PC-9 (cell line): ENCODE results near the gene HIVEP2. TPM values are rescaled to one million over a fixed set of nuclear protein-coding genes. Genes with fewer than 3 reads are reported as not detected.
A peak's percentile ranks its signal among the peaks of the same experiment; 100 is the strongest.

Experiments
- BruUV-seq: library from RNA; stranded (reverse); fragments of 400-500 nt; replicated peaks from 2 replicates; lab custom pipeline; 2021; lab: Mats Ljungman, UMichigan
- CTCF ChIA-PET: fragments of 300-600 bp; sonication (Branson Sonifier 250); formaldehyde crosslinking; loops from one replicate; lab custom pipeline; 2022; ENCODE audit warnings: antibody characterized with exemption; lab: Charles Lee
- POLR2A ChIA-PET: fragments of 300-600 bp; sonication (Branson Sonifier 250); formaldehyde crosslinking; loops from one replicate; lab custom pipeline; 2022; ENCODE audit warnings: antibody characterized with exemption; ENCODE audit not compliant: unreplicated experiment; lab: Charles Lee
- DNase-seq, 2 experiments: peaks; one replicate each; pipeline versions ENCODE4 v3.0.0 to v3.0.0-alpha.2; 2015 to 2022; ENCODE audit warnings: mixed read lengths in 1 of 2
- H2AFZ ChIP-seq: fragments of 200-600 bp; sonication (generic); 2 replicates; pipeline ENCODE4 v1.8.1; 2017; ENCODE audit warnings: antibody characterized with exemption
- H3F3A ChIP-seq: fragments of 200-600 bp; sonication (generic); 2 replicates; pipeline ENCODE4 v1.8.1; 2017; ENCODE audit warnings: antibody characterized with exemption, mild to moderate bottlenecking, low read depth; ENCODE audit not compliant: insufficient read depth
- H3K27ac ChIP-seq: fragments of 200-600 bp; sonication (generic); 2 replicates; pipeline ENCODE4 v1.6.1; 2016; ENCODE audit warnings: mixed run types
- H3K27me3 ChIP-seq: fragments of 200-600 bp; sonication (generic); 2 replicates; pipeline ENCODE4 v1.6.1; 2016; ENCODE audit warnings: low read depth, mixed run types; ENCODE audit not compliant: insufficient read depth
- H3K36me3 ChIP-seq: fragments of 200-600 bp; sonication (generic); 2 replicates; pipeline ENCODE4 v1.6.1; 2016; ENCODE audit warnings: low read depth, mixed run types
- H3K4me1 ChIP-seq: fragments of 200-600 bp; sonication (generic); replicated peaks from 2 replicates; pipeline ENCODE4 v1.6.1; 2016; ENCODE audit warnings: mixed run types; ENCODE audit not compliant: insufficient read depth
- H3K4me2 ChIP-seq: fragments of 200-600 bp; sonication (generic); 2 replicates; pipeline ENCODE4 v1.6.1; 2017; ENCODE audit warnings: mixed run types
- H3K4me3 ChIP-seq: fragments of 200-600 bp; sonication (generic); 2 replicates; pipeline ENCODE4 v1.6.1; 2016; ENCODE audit warnings: mixed run types
- H3K79me2 ChIP-seq: fragments of 200-600 bp; sonication (generic); 2 replicates; pipeline ENCODE4 v1.6.1; 2017; ENCODE audit warnings: low read depth, mixed run types
- H3K9me2 ChIP-seq: fragments of 200-600 bp; sonication (generic); 2 replicates; pipeline ENCODE4 v1.8.1; 2017; ENCODE audit warnings: mild to moderate bottlenecking; ENCODE audit not compliant: insufficient read depth
- H3K9me3 ChIP-seq: fragments of 200-600 bp; sonication (generic); 2 replicates; pipeline ENCODE4 v1.8.1; 2016; ENCODE audit warnings: low read depth; ENCODE audit not compliant: insufficient read depth
- H4K20me1 ChIP-seq: fragments of 200-600 bp; sonication (generic); 2 replicates; pipeline ENCODE4 v1.8.1; 2017; ENCODE audit not compliant: insufficient read depth
- EZH2 ChIP-seq: fragments of 200-600 bp; sonication (generic); IDR thresholded peaks from 2 replicates; pipeline ENCODE4 v1.8.0; 2017; ENCODE audit warnings: antibody characterized with exemption, low read depth
- intact Hi-C: fragments of 100-400 bp; cut with micrococcal nuclease; formaldehyde crosslinking; loops from one replicate; pipeline ENCODE4 v1.10.0; 2022; ENCODE audit not compliant: unreplicated experiment
- total RNA-seq: library from RNA; stranded (reverse); gene quantifications from 2 replicates; pipeline ENCODE4 v1.2.3, GENCODE V29; 2021
- TF ChIP-seq, protein P1 (sequence below): fragments of 200-600 bp; sonication (generic); conservative IDR thresholded peaks from 2 replicates; pipeline ENCODE4 v1.6.1; 2017; ENCODE audit warnings: mixed run types, antibody characterized with exemption, mild to moderate bottlenecking, moderate library complexity

HIVEP2 gene
- total RNA-seq, 1 experiment from 2014 or later: 10.3 TPM

DNA sequence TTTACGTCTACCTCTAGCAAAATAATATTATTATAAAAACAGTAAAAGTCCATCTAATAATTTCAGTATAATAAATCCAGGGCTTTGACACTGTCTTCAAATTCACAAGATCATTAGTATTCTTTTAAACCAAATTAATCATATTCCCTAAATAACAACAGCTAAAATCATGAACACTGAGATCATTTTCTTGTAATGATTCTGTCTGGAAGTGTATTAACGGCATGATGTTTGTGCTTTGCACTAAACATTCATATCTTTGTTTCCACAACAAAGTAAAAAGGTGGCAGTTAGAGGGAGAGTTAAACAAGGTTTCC lies 18.8 kb downstream of the HIVEP2 start:
- CTCF ChIA-PET: interaction anchor here (0.6 kb wide), 1 partner anchor 301 kb away, joined by 7 read pairs; no protein-coding TSS in a partner anchor
- no peak for DNase-seq

DNA sequence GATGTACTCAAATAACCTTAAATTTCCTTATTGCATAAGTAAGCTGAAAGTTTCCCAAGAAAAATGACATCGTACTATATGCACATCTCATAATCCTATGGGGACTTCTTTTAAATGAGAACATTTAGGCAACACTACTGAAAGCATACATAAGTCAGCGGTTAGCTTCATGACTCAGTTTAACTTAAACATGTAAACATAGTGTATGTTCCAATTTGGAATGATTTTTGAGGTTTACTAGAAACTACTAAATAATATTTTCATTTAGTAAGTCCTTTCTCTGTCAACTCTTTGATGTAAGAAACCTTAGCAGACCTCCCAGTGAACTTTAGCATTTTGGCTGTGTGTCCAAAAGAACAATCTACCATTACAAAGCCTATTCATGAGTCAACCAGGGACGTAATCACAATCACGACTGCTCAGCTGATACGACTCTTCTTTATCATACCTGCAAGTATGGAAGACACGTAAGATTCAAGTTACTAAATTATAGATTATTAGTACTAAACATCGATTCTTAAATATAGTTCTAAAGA lies 19.3 kb downstream of the HIVEP2 start:
- no TSS peak for BruUV-seq
- Histone ChIP-seq H3K27ac (no peak overlapping the region), H3K9me2 (no peaks in the 10 kb centered on the region), H3F3A (no peaks in the 10 kb centered on the region), H2AFZ (no peak overlapping the region), H3K4me3 (no peak overlapping the region), H3K36me3 (no peaks in the 10 kb centered on the region), H4K20me1 (no peaks in the 10 kb centered on the region), H3K9me3 (no peaks in the 10 kb centered on the region), H3K79me2 (peaks cover 17% of the 10 kb centered on the region), H3K4me2 (no peak overlapping the region), H3K27me3 (no peaks in the 10 kb centered on the region), H3K4me1 (peaks cover 10% of the 10 kb centered on the region; the same call in 1 of the 2 replicates)
- POLR2A ChIA-PET: interaction anchor here (0.7 kb wide), 1 partner anchor 33 kb away, joined by 7 read pairs; no protein-coding TSS in a partner anchor
- CTCF ChIA-PET: interaction anchor here (0.6 kb wide), 1 partner anchor 301 kb away, joined by 7 read pairs; no protein-coding TSS in a partner anchor
- no peak for DNase-seq
- TF ChIP-seq EZH2: no peak
- TF ChIP-seq, protein P1, sequence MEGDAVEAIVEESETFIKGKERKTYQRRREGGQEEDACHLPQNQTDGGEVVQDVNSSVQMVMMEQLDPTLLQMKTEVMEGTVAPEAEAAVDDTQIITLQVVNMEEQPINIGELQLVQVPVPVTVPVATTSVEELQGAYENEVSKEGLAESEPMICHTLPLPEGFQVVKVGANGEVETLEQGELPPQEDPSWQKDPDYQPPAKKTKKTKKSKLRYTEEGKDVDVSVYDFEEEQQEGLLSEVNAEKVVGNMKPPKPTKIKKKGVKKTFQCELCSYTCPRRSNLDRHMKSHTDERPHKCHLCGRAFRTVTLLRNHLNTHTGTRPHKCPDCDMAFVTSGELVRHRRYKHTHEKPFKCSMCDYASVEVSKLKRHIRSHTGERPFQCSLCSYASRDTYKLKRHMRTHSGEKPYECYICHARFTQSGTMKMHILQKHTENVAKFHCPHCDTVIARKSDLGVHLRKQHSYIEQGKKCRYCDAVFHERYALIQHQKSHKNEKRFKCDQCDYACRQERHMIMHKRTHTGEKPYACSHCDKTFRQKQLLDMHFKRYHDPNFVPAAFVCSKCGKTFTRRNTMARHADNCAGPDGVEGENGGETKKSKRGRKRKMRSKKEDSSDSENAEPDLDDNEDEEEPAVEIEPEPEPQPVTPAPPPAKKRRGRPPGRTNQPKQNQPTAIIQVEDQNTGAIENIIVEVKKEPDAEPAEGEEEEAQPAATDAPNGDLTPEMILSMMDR: no peak
- intact Hi-C loops: loop anchor here (1.0 kb wide), 1 partner anchor 40 kb away; no protein-coding TSS in a partner anchor

More for the DNA sequence above, 18.8 kb downstream of the HIVEP2 start:
- Histone ChIP-seq H4K20me1 (no peaks in the 10 kb centered on the region), H3K4me2 (peak overlapping the region; percentile 57; the same call in 1 of the 2 replicates), H3K27me3 (no peaks in the 10 kb centered on the region), H3K9me2 (no peaks in the 10 kb centered on the region), H3K36me3 (no peaks in the 10 kb centered on the region), H3K4me1 (peaks cover 10% of the 10 kb centered on the region; the same call in 1 of the 2 replicates), H3F3A (no peaks in the 10 kb centered on the region), H3K9me3 (no peaks in the 10 kb centered on the region), H3K27ac (no peak overlapping the region), H2AFZ (no peak overlapping the region; the same call in 1 of the 2 replicates), H3K4me3 (peak overlapping the region; percentile 49; the same call in 1 of the 2 replicates), H3K79me2 (peaks cover 19% of the 10 kb centered on the region)
- POLR2A ChIA-PET: no interaction called here
- BruUV-seq: no TSS peak
- intact Hi-C loops: loop anchor here (1.0 kb wide), 1 partner anchor 41 kb away; no protein-coding TSS in a partner anchor
- TF ChIP-seq EZH2: no peak
- TF ChIP-seq, protein P1: no peak

DNA sequence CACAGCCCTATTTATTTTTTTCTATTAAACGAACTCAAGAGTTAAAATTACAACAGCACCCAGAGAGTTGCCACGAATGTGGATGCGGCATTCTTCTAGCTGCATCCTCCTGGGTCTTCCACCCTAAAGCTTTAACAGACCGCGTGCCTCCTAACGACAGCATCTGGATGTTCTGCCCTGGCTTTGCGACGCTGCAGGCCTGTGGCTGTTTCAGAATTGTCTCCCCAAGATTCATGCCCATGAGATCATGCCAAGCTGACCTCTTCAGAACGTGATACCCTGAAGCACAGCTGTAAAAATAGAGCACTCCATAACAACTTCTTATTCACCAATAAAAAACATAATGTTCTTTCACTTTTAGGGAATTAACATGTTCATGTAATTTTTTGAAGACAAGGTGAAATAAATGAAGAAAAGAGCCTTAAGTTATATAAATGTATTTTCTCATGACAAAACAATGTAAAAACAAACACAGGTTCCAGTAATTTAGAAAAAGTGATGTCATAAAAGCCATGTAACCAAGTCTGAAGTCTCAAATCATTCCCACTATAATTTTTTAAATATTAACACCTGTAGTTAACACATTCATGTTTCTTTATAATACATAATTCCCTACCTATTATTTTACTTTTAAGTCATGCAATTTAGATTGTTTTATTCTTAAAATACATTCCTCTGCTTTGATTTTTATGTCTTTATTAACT lies 26.5 kb downstream of the HIVEP2 start:
- intact Hi-C loops: no loop called here
- no peak overlapping the region for H2AFZ ChIP-seq
- no TSS peak for BruUV-seq
- no peaks in the 10 kb centered on the region for H3K4me1 ChIP-seq
- H3K9me2 ChIP-seq: no peaks in the 10 kb centered on the region
- DNase-seq: no peak
- no peaks in the 10 kb centered on the region for H4K20me1 ChIP-seq
- H3K36me3 ChIP-seq: no peaks in the 10 kb centered on the region
- ChIA-PET CTCF (no interaction called here), POLR2A (no interaction called here)
- H3K27ac ChIP-seq: no peak overlapping the region
- H3K4me3 ChIP-seq: no peak overlapping the region
- H3K79me2 ChIP-seq: no peaks in the 10 kb centered on the region
- no peaks in the 10 kb centered on the region for H3F3A ChIP-seq
- no peak overlapping the region for H3K4me2 ChIP-seq
- no peaks in the 10 kb centered on the region for H3K9me3 ChIP-seq
- no peak for TF ChIP-seq EZH2
- TF ChIP-seq, protein P1: no peak
- H3K27me3 ChIP-seq: no peaks in the 10 kb centered on the region
